ENCODE measurements around the gene MYO18B.

- TF ChIP-seq CTCF (IDR thresholded peaks at IDR 0.05) (no peak), EZH2 (IDR thresholded peaks at IDR 0.05; ENCODE audit: borderline replicate concordance, insufficient read depth, low read depth, low read length, poor library complexity, severe bottlenecking) (no peak)
Observed at GRCh38 chr22:25722626-25723025, 19.4 kb upstream of the MYO18B start.
